Uterus (tissue), 4 donors: Measurements from ENCODE around the gene SLC35E1. TPM values are rescaled to one million over a fixed set of nuclear protein-coding genes. Genes with fewer than 3 reads are reported as not detected.

Source experiments
- DNase-seq, 2 donors: peaks; one replicate each; pipeline ENCODE4 v3.0.0-alpha.2; 2019 to 2020
- H3K27ac ChIP-seq, 2 donors: fragments of 200-600 bp; sonication (generic); 1 replicate in 1 of 2; 2 replicates in 1 of 2; pipeline ENCODE4 v1.5.1; 2016 to 2018
- H3K27me3 ChIP-seq, 2 donors: fragments of 200-600 bp; sonication (generic); one replicate each; pipeline ENCODE4 v1.5.1; 2018 to 2019; ENCODE audit warnings: control low read depth in 1 of 2
- H3K36me3 ChIP-seq, 2 donors: fragments of 200-600 bp; sonication (generic); one replicate each; pipeline ENCODE4 v1.5.1; 2019; ENCODE audit warnings: control low read depth in 1 of 2
- H3K4me1 ChIP-seq, 2 donors: fragments of 200-600 bp; sonication (generic); one replicate each; pipeline ENCODE4 v1.5.1; 2018 to 2019; ENCODE audit warnings: control low read depth in 1 of 2
- H3K4me3 ChIP-seq, 2 donors: fragments of 200-600 bp; sonication (generic); 1 replicate in 1 of 2; 2 replicates in 1 of 2; pipeline ENCODE4 v1.5.1; 2018 to 2019; ENCODE audit warnings: mild to moderate bottlenecking in 1 of 2
- H3K9me3 ChIP-seq, 2 donors: fragments of 200-600 bp; sonication (generic); one replicate each; pipeline ENCODE4 v1.5.1; 2019; ENCODE audit warnings: control low read depth in 1 of 2
- POLR2A ChIP-seq, 2 donors: fragments of 450-650 bp; IDR thresholded peaks; one replicate each; pipeline ENCODE4 v1.6.1; 2016; ENCODE audit warnings: antibody characterized with exemption in 2 of 2, mild to moderate bottlenecking in 1 of 2, moderate library complexity in 1 of 2
- intact Hi-C: fragments of 100-400 bp; cut with DNase I; formaldehyde crosslinking; loops from one replicate; pipeline ENCODE4 v1.15.1; 2023; ENCODE audit warnings: low total_unique reads
- total RNA-seq, 4 donors: library from RNA; depleted of rRNA in 3 of 4; stranded (reverse); fragments of >200 nt in 3 of 4; gene quantifications; one replicate each; pipeline versions ENCODE4 v1.1.0 to v1.2.4, GENCODE V29; 2014 to 2023
- TF ChIP-seq, protein P1 (sequence below), 4 experiments: fragments of 200-600 bp in 2 of 4; fragments of 450-650 bp in 2 of 4; sonication (generic) in 2 of 4; IDR thresholded peaks; one replicate each; pipeline ENCODE4 v1.5.1; 2016 to 2019; ENCODE audit warnings: antibody characterized with exemption in 4 of 4, mild to moderate bottlenecking in 2 of 4, moderate library complexity in 1 of 4
- donor health status: DM: yes; HTN: yes; CAD: no.

SLC35E1 gene
- total RNA-seq, 4 donors from 2014 or later = 10.2 to 39.8 (median 19.8) TPM

DNA sequence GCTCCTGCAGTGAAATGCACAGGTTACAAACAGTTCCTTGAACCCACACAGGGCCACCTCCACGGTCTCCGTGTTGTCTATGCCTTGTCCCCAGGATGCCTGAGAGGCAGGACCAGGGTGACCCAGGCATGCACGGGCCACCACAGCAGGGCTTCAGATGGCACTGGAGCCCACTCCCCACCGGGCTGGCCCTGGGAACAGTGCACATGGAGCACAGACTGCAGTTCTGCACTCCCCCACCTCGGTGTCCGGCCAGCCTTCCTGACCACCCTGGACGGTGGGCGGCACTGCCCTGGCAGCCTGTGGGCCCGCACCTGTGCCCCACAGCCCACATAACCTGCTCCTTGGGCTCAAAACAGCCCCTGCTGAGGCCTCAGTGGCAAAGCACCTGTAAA, 14.3 kb upstream of the SLC35E1 start:
- Histone ChIP-seq H3K4me1 (peaks cover 24 to 35% of the 10 kb centered on the region in 2 donors), H3K36me3 (no peaks in the 10 kb centered on the region), H3K9me3 (no peaks in the 10 kb centered on the region), H3K27me3 (no peaks in the 10 kb centered on the region), H3K4me3 (no peak overlapping the region), H3K27ac (no peak overlapping the region)
- TF ChIP-seq POLR2A (IDR thresholded peaks at IDR 0.05) = no peak
- TF ChIP-seq, protein P1, sequence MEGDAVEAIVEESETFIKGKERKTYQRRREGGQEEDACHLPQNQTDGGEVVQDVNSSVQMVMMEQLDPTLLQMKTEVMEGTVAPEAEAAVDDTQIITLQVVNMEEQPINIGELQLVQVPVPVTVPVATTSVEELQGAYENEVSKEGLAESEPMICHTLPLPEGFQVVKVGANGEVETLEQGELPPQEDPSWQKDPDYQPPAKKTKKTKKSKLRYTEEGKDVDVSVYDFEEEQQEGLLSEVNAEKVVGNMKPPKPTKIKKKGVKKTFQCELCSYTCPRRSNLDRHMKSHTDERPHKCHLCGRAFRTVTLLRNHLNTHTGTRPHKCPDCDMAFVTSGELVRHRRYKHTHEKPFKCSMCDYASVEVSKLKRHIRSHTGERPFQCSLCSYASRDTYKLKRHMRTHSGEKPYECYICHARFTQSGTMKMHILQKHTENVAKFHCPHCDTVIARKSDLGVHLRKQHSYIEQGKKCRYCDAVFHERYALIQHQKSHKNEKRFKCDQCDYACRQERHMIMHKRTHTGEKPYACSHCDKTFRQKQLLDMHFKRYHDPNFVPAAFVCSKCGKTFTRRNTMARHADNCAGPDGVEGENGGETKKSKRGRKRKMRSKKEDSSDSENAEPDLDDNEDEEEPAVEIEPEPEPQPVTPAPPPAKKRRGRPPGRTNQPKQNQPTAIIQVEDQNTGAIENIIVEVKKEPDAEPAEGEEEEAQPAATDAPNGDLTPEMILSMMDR (IDR thresholded peaks at IDR 0.05) = no peak
- no peak for DNase-seq
- intact Hi-C loops = no loop called here

DNA sequence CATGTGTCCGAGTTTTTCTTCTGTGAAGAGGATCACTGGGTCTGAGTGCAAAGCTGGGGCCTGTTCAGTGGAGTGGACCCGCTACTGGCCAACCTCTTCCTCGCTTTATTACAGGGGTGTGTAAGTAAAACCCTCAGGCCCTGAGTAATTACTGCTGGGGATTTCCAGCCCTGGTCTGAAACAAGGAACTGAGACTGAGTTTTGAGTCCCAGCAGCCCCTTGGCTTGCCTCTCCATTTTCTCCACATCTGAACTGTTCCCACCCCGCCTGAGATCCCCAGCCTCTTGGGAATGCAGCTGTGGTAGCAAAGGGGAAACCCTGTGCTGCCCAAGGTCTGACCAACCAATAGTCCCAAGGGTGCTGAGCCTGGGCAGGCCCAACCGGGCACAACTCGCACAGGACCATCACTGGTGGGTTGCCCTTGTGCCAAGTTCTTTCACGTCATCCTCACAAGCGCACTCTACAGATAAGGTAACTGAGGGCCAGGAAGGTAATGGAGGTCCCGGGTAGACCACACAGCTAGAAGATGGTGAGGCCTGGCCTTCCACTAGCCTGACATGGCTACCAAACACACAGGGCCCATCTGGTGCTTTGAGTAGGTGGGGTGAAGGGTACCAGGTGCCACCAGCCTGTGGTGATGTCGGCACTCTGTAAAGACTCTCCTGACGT, 13.7 kb upstream of the SLC35E1 start:
- H3K9me3 ChIP-seq = no peaks in the 10 kb centered on the region
- H3K4me1 ChIP-seq = peaks cover 24 to 35% of the 10 kb centered on the region in 2 donors
- no peak overlapping the region for H3K27ac ChIP-seq
- no peak overlapping the region for H3K4me3 ChIP-seq
- TF ChIP-seq, protein P1 (IDR thresholded peaks at IDR 0.05) = no peak
- TF ChIP-seq POLR2A (IDR thresholded peaks at IDR 0.05) = no peak
- H3K36me3 ChIP-seq = no peaks in the 10 kb centered on the region
- intact Hi-C loops = no loop called here
- H3K27me3 ChIP-seq = no peaks in the 10 kb centered on the region
- DNase-seq = no peak

DNA sequence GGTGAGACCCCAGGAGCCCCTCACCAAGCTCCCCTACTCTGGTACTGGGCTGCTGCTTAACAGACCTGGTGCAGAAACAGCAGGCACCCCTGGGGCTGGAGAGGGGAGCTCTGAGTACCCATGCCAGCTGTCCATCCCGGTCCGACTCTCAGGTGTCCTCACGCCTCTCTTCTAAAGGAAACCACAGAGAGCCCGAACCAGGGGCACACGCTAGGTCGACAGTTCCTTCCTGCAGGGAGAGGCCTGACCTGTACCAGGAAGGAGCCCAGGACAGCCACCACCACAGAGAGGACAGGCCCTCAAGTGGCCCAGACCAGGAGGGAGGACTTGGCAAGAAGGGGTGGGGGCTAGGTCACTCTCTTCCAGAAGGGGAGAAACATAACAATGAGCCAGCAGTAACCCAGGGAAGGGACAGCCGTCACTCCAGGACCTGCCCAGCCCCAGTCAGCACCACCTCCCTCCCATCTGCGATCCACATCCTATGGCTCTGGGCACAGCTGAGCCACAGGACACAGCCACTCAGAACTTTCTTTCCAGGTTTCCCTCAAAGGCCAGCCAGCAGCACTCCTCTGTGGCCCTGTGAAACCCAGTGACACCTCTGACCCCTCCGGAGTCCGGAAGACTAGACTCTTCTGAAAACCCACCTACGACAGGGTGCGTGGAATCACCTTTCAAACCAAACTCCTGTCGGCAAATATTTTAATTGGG, 13.0 kb upstream of the SLC35E1 start:
- Histone ChIP-seq H3K27ac (peak overlapping the region; percentile 51 to 54), H3K27me3 (no peaks in the 10 kb centered on the region), H3K4me1 (peaks cover 23 to 35% of the 10 kb centered on the region in 2 donors), H3K4me3 (no peak overlapping the region), H3K9me3 (no peaks in the 10 kb centered on the region), H3K36me3 (no peaks in the 10 kb centered on the region)
- no peak for DNase-seq
- TF ChIP-seq, protein P1 (IDR thresholded peaks at IDR 0.05) = no peak
- no peak for TF ChIP-seq POLR2A (IDR thresholded peaks at IDR 0.05)
- intact Hi-C loops = no loop called here

DNA sequence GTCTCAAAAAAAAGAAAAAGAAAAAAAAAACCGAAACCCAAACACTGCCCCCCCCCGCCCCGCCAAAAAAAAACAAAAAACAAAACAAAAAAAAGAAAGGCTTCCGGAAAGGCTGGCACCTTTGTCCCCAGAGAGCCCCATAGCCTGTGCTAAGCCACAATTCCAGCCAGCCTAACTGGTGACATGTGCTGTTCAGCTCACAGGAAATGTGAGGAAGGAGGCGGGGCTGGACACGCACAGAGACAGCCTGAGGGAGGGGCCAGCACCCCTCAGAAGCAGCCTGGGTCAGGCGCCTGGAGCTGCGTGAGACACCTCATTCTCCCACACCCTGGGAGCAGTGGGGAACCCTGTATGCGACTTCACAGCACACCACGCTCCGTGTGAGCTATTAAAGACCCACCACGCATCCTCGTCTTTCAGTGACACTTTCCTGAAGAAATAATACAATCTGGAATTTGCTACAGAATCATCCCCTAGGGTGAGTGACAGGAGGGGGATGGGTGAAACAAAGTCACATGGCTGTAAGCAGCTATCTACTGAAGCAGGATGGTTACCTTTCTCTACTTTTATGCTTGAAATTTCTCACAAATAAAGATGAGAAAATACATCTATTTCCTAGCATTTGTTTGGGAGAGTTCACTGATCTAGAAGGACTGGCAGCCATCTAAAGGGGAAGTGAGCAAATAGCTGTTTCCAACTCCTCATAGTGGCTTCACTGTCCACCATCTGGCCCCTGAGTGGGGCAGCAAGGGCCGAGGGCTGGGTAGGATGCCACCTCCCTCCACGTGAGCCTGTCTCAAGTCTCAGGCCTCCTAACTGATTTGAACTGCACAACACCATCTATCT, 12.3 kb upstream of the SLC35E1 start:
- Histone ChIP-seq H3K27ac (peak overlapping the region; percentile 51 to 54), H3K27me3 (no peaks in the 10 kb centered on the region), H3K4me1 (peaks cover 15 to 35% of the 10 kb centered on the region in 2 donors), H3K36me3 (no peaks in the 10 kb centered on the region), H3K4me3 (no peak overlapping the region), H3K9me3 (no peaks in the 10 kb centered on the region)
- peak; percentile 27 to 31 for TF ChIP-seq POLR2A (IDR thresholded peaks at IDR 0.05)
- TF ChIP-seq, protein P1 (IDR thresholded peaks at IDR 0.05) = peak in 1 of 4 experiments; percentile 8
- intact Hi-C loops = loop anchor here (5.0 kb wide), 1 partner anchor 43 kb away; the partner anchor contains the start of gene MED26
- DNase-seq = peak; percentile 74 to 78
